ENCODE data around the gene MROH7.

Gene MROH7

GRCh38 chr1:54685335-54685905, 43.8 kb downstream of the MROH7 start:
- Histone ChIP-seq H3K9ac (ENCODE audit: insufficient read length, low read depth) (no peak overlapping the region), H3K4me3 (ENCODE audit: insufficient read length, low read depth) (no peak overlapping the region), H3K27me3 (ENCODE audit: insufficient read depth, insufficient read length) (no peaks in the 10 kb centered on the region), H3K4me1 (ENCODE audit: insufficient read depth, insufficient read length) (peaks cover 7% of the 10 kb centered on the region), H3K36me3 (ENCODE audit: insufficient read depth, insufficient read length, low read length) (no peaks in the 10 kb centered on the region), H3K9me3 (ENCODE audit: insufficient read depth, low read length) (no peaks in the 10 kb centered on the region)
- TF ChIP-seq SUZ12 (IDR thresholded peaks at IDR 0.05; ENCODE audit: extremely low read depth, insufficient read depth, insufficient read length) (no peak), YY1 (IDR thresholded peaks at IDR 0.05; ENCODE audit: insufficient read depth, insufficient read length) (no peak), ZNF274 (IDR thresholded peaks at IDR 0.05; ENCODE audit: low read depth, low read length) (no peak)
- DNase-seq (ENCODE audit: low read depth, low spot score): no peak

DNA sequence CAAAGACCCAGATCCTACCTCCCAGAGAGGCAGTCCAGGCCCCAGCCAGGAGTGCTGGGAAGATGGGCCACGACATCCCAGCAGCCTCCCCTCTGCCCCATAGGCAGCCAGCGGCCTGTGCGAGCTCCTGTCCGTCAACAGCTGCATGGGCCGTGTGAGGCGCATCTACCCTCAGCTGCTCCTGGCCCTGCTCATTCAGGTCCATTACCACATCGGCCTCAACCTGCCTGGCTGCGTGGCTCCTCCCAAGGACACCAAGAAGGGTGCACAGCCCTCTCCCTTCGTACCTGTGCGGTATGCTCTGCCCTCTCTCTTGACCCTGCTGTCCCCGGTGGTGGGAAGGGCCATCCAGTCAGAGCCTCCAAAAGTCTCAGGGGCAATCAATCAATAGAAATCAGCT, 44.6 kb downstream of the MROH7 start:
- Histone ChIP-seq H3K36me3 (ENCODE audit: insufficient read depth, insufficient read length, low read length) (no peaks in the 10 kb centered on the region), H3K9ac (ENCODE audit: insufficient read length, low read depth) (no peak overlapping the region), H3K4me3 (ENCODE audit: insufficient read length, low read depth) (no peak overlapping the region), H3K27me3 (ENCODE audit: insufficient read depth, insufficient read length) (no peaks in the 10 kb centered on the region), H3K4me1 (ENCODE audit: insufficient read depth, insufficient read length) (peaks cover 6% of the 10 kb centered on the region), H3K9me3 (ENCODE audit: insufficient read depth, low read length) (no peaks in the 10 kb centered on the region)
- DNase-seq (ENCODE audit: low read depth, low spot score): no peak
- no peak for TF ChIP-seq YY1 (IDR thresholded peaks at IDR 0.05; ENCODE audit: insufficient read depth, insufficient read length)
- no peak for TF ChIP-seq SUZ12 (IDR thresholded peaks at IDR 0.05; ENCODE audit: extremely low read depth, insufficient read depth, insufficient read length)
- no peak for TF ChIP-seq ZNF274 (IDR thresholded peaks at IDR 0.05; ENCODE audit: low read depth, low read length)

GRCh38 chr1:54694771-54695170, 53.2 kb downstream of the MROH7 start:
- no peak overlapping the region for H3K9ac ChIP-seq (ENCODE audit: insufficient read length, low read depth)
- TF ChIP-seq ZNF274 (IDR thresholded peaks at IDR 0.05; ENCODE audit: low read depth, low read length): no peak
- TF ChIP-seq SUZ12 (IDR thresholded peaks at IDR 0.05; ENCODE audit: extremely low read depth, insufficient read depth, insufficient read length): no peak
- no peak for TF ChIP-seq YY1 (IDR thresholded peaks at IDR 0.05; ENCODE audit: insufficient read depth, insufficient read length)

DNA sequence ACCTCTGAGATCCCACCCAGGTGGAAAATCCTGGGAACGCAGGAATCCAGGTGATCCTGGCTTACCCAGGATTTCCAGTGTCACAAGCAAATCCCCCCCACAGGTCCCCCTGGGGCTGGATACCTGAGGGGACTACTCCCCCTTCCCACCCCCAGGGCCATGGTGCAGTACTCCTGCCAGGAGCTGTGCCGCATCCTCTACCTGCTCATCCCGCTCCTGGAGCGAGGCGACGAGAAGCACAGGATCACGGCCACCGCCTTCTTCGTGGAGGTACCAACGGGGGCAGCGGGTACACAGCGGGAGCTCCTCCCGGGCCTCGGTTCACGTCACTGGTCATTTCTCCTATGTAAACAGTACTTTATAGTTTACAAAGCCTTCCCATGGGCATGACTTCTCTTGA, 53.6 kb downstream of the MROH7 start:
- Histone ChIP-seq H3K4me1 (ENCODE audit: insufficient read depth, insufficient read length) (no peaks in the 10 kb centered on the region), H3K9me3 (ENCODE audit: insufficient read depth, low read length) (no peaks in the 10 kb centered on the region), H3K36me3 (ENCODE audit: insufficient read depth, insufficient read length, low read length) (no peaks in the 10 kb centered on the region), H3K4me3 (ENCODE audit: insufficient read length, low read depth) (no peak overlapping the region), H3K9ac (ENCODE audit: insufficient read length, low read depth) (no peak overlapping the region), H3K27me3 (ENCODE audit: insufficient read depth, insufficient read length) (peaks cover 4% of the 10 kb centered on the region)
- DNase-seq (ENCODE audit: low read depth, low spot score): no peak
- TF ChIP-seq SUZ12 (IDR thresholded peaks at IDR 0.05; ENCODE audit: extremely low read depth, insufficient read depth, insufficient read length) (no peak), ZNF274 (IDR thresholded peaks at IDR 0.05; ENCODE audit: low read depth, low read length) (no peak), YY1 (IDR thresholded peaks at IDR 0.05; ENCODE audit: insufficient read depth, insufficient read length) (no peak)

More at GRCh38 chr1:54694771-54695170, 53.2 kb downstream of the MROH7 start:
- Histone ChIP-seq H3K9me3 (ENCODE audit: insufficient read depth, low read length) (no peaks in the 10 kb centered on the region), H3K27me3 (ENCODE audit: insufficient read depth, insufficient read length) (peaks cover 4% of the 10 kb centered on the region), H3K36me3 (ENCODE audit: insufficient read depth, insufficient read length, low read length) (no peaks in the 10 kb centered on the region), H3K4me1 (ENCODE audit: insufficient read depth, insufficient read length) (no peaks in the 10 kb centered on the region), H3K4me3 (ENCODE audit: insufficient read length, low read depth) (no peak overlapping the region)
- DNase-seq (ENCODE audit: low read depth, low spot score): no peak

- no peak for TF ChIP-seq ZNF274 (IDR thresholded peaks at IDR 0.05; ENCODE audit: low read depth, low read length)
- TF ChIP-seq SUZ12 (IDR thresholded peaks at IDR 0.05; ENCODE audit: extremely low read depth, insufficient read depth, insufficient read length): no peak
- no peak for TF ChIP-seq YY1 (IDR thresholded peaks at IDR 0.05; ENCODE audit: insufficient read depth, insufficient read length)
- Histone ChIP-seq H3K36me3 (ENCODE audit: insufficient read depth, insufficient read length, low read length) (no peaks in the 10 kb centered on the region), H3K4me3 (ENCODE audit: insufficient read length, low read depth) (no peak overlapping the region), H3K9ac (ENCODE audit: insufficient read length, low read depth) (no peak overlapping the region), H3K9me3 (ENCODE audit: insufficient read depth, low read length) (no peaks in the 10 kb centered on the region), H3K4me1 (ENCODE audit: insufficient read depth, insufficient read length) (no peaks in the 10 kb centered on the region), H3K27me3 (ENCODE audit: insufficient read depth, insufficient read length) (peaks cover 4% of the 10 kb centered on the region)
- no peak for DNase-seq (ENCODE audit: low read depth, low spot score)
Observed at GRCh38 chr1:54695764-54696163, 54.2 kb downstream of the MROH7 start.

- H3K27me3 ChIP-seq (ENCODE audit: insufficient read depth, insufficient read length): peaks cover 4% of the 10 kb centered on the region
- no peaks in the 10 kb centered on the region for H3K36me3 ChIP-seq (ENCODE audit: insufficient read depth, insufficient read length, low read length)
- no peaks in the 10 kb centered on the region for H3K9me3 ChIP-seq (ENCODE audit: insufficient read depth, low read length)
- H3K4me3 ChIP-seq (ENCODE audit: insufficient read length, low read depth): no peak overlapping the region
- DNase-seq (ENCODE audit: low read depth, low spot score): no peak
- no peaks in the 10 kb centered on the region for H3K4me1 ChIP-seq (ENCODE audit: insufficient read depth, insufficient read length)
- H3K9ac ChIP-seq (ENCODE audit: insufficient read length, low read depth): no peak overlapping the region
- no peak for TF ChIP-seq SUZ12 (IDR thresholded peaks at IDR 0.05; ENCODE audit: extremely low read depth, insufficient read depth, insufficient read length)
- TF ChIP-seq ZNF274 (IDR thresholded peaks at IDR 0.05; ENCODE audit: low read depth, low read length): no peak
- TF ChIP-seq YY1 (IDR thresholded peaks at IDR 0.05; ENCODE audit: insufficient read depth, insufficient read length): no peak
Observed at GRCh38 chr1:54696262-54696661, 54.7 kb downstream of the MROH7 start.

DNA sequence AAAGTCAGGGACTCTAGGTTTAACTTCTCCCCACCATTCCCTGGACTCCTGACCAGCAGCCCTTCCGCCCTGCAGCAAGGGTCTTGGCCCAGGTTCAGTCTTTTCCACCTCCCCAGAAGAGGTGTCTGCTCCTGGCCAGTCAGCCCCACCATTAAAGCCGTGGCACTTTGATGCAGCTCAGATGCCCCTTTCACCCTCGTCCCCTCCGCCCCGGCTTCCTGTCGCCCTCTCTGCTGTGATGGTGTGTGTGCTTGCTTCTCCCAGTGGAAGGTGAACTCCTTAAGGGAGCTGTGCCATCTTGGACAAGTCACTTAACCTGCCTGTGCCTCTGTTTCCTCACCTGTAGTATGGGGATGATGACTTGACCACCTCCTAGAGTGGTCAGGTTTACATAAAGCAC, 56.3 kb downstream of the MROH7 start:
- DNase-seq (ENCODE audit: low read depth, low spot score): no peak
- peaks cover 3% of the 10 kb centered on the region for H3K4me1 ChIP-seq (ENCODE audit: insufficient read depth, insufficient read length)
- H3K36me3 ChIP-seq (ENCODE audit: insufficient read depth, insufficient read length, low read length): no peaks in the 10 kb centered on the region
- no peak overlapping the region for H3K9ac ChIP-seq (ENCODE audit: insufficient read length, low read depth)
- no peak overlapping the region for H3K4me3 ChIP-seq (ENCODE audit: insufficient read length, low read depth)
- peaks cover 4% of the 10 kb centered on the region for H3K27me3 ChIP-seq (ENCODE audit: insufficient read depth, insufficient read length)
- H3K9me3 ChIP-seq (ENCODE audit: insufficient read depth, low read length): no peaks in the 10 kb centered on the region
- TF ChIP-seq YY1 (IDR thresholded peaks at IDR 0.05; ENCODE audit: insufficient read depth, insufficient read length): no peak
- TF ChIP-seq ZNF274 (IDR thresholded peaks at IDR 0.05; ENCODE audit: low read depth, low read length): no peak
- TF ChIP-seq SUZ12 (IDR thresholded peaks at IDR 0.05; ENCODE audit: extremely low read depth, insufficient read depth, insufficient read length): no peak

Measured in NT2/D1 (cell line).